ENCODE data around the gene SYNE1.

The SYNE1 gene

DNA sequence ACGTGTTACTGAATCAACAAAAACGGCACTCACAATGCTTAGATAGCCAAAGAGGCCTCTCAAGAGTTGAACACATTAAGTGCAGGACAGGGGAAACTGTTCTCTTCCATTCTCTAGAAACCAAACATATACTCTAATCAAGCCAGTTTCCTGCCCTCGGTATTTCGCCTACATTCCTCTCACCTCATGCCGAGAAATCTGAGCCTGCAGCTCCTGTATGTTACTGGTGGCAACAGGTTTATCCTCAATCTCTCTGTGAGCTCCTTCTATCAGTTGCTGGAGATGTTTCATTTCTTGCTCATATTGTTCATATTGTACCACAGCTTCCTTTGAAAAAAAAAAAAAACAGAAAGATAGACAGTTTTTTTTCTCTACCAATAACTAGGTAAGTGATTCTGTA lies 328.9 kb downstream of the SYNE1 start:
- DNase-seq, result no peak

DNA sequence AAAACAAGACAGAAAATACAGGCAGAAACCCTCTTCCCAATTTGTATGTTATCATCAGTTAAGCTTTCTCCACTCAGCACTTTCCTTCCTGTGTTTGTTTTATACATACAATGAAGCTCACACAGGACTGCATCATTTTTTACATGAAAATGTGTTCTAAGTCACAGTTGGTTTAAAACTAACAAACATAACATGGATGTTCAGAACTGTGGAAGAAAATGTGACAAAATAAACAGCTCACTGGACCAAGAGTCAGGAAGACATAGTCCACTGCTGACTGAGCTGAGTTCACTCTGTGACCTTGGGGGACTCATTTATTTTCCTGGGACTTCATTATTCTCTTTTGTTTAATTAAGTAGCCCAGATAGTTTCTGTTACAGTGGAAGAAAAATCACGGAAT lies 331.5 kb downstream of the SYNE1 start:
- DNase-seq, result no peak

DNA sequence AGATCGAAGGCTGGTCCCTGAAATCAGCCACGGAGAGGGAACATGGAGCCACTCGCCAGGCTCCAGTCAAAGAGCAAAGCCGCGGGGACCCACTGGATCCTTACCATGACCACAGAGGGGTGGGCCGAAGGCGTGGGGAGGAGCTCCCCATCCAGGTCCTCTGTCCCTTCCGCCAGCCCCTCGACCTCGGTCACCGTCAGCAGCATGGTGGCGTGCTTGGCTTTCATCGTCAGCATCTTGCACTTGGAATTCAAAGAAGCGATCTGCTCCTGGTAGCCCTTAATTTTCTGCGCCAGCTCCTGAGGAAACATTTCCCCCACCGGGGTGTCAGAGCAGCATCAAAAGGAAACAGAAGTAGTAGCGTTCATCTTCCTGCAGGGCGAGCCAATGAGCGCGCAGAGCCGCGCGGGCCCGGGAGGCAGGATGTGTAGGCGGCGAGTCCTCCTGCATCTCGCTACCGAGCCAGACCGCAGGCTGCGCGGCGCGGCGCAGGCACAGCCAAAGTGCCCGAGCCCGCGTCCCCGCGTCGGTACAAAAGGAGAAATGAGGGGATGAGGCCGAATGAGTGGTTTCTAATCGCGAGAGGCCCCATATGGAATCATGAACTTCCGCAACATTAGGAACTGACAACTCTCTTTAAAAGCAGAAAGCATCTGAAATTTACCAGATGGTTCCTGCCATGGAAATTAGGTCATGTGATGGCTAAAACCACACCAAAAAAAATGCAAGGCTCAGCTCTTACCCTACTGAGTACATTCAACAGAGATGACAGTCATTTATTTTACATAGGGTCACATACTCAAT lies 335.2 kb downstream of the SYNE1 start:
- peak; percentile 85 for DNase-seq

DNA sequence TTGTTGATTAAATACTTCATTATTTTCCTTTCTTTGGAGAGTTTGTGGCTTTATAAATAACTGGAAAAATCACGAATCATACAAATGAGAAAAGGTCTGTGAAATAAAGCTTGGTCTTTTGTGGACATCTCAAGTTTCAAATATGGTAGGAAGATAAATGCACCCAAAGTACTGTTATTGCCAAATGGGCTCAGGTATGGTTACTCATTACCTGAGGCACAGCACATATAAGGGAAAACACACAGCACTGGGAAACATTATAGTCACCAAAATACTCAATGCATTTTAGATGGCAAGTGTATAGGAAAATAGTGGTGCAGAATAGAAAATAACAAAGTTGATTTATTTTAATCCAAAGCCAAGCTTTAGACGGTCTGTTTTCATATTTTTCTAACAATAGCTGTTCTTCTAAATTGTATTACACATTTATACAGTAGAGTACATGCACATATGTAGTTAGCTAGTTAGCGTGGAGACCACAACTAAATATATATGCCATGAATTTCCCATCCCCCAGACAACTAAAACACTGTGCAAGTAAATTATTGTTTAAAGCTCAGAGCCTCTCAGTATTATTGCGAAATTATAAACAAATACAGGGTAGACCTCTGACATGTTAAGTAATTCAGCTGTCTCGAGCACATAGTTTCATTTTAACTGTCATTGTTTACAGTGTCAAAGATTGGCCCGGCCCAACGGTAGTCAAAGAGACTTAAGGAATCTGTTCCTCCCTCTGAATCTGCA lies 336.0 kb downstream of the SYNE1 start:
- no peak for DNase-seq

DNA sequence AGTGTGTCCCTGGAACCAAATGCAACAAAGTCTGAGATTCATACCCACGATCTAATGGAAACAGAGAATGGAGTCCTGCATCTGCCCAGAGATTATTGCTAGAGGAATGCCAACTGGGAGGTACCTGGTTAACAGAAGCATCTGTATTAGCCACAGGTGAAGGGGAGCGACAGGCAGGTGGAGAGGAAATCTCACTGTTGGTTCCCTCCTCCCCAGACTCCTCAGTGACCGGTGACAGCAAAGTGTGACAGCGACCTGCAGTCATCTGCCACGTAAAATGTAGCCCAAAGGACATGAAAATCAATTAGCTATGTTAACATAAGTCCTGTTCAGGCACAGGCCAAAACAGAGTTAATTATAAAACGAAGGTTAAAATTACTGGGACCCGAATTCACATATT lies 336.6 kb downstream of the SYNE1 start:
- peak; percentile 10 for DNase-seq

DNA sequence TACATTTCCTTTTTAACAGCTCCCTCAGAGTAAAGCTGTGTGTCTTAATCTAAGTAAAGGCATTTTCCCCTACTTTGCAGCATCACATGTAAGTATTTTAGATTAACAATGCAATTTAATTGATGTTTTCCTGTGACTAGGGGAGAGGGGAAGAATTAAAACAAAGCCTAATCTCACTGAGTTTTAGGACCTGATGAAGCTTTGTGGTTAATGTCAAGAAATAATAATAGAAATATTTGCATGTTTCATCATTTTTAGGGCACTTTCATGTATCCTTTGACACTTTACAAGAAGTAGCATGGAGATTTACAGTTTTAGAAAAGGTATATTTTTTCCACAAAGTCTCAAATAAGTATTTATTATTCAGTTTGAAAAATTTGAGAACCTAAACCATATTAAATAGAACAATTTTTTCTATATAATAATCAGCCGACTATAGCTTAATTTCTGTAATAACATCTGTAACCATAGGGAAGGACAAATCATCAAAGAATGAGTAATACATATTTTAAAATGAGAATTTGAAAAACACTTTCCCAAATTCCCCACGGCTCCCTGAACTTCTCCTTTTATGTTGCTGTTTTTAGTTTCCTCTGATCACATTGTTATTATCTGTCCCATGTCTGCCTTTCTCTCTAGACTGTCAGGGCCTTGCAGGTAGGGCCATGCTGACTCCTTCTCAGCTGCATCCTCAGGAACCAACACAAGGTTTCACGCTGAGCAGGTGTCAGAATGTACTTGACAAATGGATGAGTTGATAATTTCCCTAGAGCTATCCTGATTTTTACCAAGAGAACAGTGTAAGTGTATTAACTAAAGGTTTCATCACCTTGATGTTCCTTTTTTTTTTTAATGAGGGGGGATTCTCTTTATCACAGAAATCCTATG lies 338.1 kb downstream of the SYNE1 start:
- DNase-seq, result no peak

DNA sequence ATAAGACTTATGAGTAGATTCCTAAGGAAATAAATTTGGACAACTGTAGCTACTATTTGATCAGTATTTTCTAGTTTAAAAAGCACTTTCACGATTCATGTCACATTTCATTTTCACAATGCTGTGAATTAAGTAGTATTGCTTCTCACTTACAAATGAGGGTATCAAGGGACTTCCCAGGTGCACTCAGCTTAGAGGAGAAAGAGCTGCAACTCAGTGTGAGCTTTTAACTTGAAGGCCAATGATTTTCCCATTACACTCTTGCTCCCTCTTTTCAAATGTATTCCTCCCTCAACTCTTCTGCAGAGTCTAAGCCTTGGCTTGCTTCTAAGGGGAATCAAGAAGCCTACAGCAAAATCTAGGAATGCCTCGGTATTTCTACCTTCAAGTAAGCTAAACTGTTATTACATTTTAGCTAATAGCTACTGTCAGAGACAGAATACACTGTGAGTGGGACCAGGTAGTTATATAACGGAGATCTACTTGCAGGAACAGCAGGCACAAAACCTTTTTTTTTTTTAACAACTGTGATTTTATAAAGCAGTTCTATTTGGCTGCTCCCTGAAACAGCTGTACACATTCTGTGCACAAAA lies 339.0 kb downstream of the SYNE1 start:
- no peak for DNase-seq

DNA sequence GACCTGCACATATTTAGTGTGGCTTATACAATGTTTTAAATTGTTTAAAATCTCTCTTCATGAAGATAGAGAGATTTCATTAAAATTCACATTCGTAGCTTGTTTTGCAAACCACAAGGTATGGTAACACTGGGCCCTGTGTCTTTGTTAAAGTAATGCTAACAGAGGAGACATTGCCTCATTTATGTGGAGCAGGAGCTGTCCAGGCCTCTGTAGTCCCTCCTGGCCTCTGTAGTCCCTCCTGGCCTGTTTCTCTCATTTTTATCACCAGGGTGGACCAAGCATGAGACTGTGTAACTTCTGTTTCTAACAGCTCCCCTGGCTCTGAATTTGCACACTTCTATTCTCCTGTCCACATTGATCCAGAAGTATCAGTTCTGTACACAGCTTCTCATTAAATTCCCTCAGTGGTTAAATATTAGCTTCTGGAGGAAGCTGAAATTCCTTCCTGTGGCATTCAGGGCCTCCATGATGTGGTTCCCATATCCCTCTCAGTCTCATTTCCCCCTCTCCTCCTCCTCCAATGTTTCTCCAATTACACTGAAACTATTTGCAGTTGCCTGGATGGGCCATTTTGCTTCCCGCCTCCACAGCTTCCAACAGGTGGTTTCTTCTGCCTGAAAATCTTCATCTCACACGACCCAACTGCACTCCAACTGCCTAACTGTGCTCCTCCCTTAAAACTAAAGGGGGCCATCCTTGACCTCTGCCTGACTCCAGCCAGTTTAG lies 340.4 kb downstream of the SYNE1 start:
- no peak for DNase-seq

DNA sequence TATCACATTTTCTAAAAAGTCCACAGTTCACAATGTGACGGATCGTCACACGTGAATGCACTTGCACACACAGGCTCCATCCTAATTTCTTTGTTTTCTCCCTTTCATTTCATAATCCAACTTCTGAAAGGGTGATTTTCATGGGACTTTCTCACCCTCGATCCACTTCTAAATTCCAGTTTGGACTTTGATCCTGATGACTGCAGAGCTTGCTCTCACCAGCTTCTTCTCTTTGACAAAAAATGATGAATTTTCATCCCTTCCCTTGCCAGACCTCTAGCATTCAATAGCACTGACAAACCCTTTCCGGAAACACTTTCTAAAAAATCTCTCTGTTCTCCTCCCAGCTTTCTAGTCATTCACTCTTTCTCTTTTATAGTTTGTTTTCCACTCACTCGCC lies 341.2 kb downstream of the SYNE1 start:
- no peak for DNase-seq

DNA sequence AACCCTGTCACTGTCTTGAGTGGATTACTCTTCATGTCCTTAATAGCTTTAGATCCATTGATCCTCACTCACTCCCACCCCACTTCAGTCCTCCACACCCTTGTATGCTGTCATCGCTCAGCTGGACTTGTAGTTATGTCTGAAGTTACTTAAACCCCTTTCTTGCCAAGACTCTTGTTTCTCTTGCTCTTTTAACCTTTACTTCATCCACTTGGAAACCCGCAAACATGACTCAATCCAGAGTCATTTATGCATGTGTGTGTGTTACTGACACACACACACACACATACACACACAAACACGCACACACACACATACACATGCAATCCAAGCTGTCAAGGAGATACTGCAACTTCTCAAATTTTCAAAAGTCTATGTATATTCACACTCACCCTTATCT lies 341.8 kb downstream of the SYNE1 start:
- no peak for DNase-seq

DNA sequence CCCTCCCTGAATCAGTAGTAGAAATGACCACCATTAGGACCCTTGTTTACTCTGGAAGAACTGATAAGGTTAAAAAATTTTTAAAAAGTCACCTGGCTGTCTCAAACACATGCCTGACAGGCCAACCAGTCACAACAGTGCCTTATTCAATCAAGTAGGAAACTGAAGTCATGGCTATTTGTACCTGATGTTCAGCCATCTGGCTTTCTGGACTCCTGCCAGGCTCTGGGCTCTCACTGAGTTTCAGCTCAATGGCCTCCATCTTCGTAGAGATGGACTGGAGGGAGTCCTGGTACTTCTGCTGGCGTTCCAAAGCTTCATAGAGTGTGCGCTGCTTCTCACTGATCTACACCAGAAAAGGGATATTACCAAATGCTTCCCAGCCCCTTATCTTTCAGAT lies 343.8 kb downstream of the SYNE1 start:
- no peak for DNase-seq

DNA sequence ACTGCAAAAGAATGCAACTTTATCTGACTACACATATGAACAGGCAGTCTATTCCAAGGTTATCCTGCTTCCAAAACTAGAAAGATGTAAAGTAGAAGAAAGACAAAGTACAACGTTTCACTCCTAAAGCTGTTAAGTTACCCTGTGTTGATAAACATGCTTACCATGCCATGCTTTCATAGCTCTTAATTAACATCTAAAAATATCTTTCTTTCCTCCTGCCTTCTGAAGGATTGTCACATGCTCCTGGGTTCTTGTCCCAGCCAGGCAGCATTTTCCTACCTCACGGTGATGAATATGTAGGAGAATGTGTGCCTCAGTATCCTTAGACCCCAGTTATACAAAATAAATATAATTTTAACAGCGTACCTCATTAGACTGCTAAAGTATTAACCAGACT lies 344.6 kb downstream of the SYNE1 start:
- no peak for DNase-seq

DNA sequence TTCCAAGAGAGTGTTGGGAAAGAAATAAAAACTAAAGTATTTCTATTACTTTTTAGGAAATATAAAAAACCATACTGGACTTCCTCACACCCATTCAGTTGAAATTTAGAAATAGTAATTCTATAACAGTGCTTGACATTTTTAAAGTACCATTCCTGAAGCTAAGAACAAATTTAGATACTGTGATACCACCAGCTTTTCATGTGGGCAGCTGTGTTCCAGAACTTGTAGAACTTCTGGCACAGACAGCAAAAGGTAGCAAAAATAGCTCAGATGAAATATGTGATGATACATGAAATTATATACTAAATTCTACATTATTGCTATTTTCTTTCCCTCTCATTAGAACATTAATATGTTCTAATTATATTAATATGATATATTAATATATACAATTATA lies 346.5 kb downstream of the SYNE1 start:
- no peak for DNase-seq

DNA sequence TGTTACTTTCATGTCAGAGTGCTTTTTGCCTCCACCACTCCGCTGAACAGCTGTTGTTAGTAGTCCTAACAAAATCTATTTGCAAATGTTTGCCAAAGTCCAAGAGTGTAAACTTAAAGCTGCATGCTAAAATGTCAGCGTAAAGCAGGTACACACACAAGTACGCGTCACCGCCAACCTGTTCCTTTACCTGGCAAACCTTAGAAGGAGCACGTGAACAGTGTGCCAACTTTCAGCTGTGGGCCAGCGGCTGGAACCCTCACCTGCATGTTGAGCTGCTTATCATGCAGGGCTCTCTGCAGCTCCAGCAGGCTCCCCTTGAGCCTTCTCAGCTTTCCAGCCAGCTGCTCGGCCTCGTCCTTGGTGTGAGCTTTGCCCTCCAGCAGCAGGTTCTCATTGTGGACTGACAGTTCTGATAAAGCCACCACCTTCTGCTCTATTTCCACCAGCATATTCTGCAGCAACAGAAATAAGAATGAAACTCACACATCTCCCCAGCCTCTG lies 359.3 kb downstream of the SYNE1 start:
- no peak for DNase-seq

DNA sequence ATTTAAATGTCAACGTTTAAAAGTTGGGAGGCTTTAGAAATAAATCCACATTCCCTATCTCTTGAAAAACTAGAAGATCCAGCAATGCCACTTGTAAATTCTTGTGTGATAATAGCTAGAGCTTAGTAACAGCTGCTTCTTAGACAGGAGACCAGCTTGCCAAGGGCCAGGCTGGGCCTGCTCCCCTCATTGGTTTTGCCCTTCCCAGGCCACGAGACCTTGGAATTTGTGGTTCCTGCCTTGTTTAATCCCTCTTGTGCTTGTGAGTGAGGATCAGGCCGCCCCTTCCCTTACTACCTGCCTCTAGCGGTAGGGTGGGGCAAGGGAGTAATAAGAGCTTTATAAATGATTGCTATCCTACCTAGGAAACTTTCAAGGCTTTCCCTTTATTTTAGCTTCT lies 363.5 kb downstream of the SYNE1 start:
- DNase-seq, result no peak

DNA sequence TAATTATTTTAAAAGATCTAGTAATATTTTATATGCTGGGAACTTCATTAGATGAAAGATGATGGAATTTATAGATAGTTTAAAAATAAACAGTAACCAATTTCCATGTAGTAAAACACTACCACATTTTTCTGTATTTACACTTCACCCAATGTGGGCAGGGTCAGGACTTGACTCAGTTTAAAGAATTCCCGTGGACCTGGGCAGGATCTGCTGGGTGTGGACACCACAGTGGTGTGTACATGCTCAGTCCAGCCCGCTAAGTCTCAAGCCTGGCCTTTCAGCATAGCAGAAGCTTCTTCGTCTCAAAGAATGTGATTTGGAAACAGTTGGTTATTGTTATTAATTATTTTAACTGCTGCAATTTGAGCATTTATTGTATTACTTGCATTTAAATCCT lies 364.2 kb downstream of the SYNE1 start:
- no peak for DNase-seq

DNA sequence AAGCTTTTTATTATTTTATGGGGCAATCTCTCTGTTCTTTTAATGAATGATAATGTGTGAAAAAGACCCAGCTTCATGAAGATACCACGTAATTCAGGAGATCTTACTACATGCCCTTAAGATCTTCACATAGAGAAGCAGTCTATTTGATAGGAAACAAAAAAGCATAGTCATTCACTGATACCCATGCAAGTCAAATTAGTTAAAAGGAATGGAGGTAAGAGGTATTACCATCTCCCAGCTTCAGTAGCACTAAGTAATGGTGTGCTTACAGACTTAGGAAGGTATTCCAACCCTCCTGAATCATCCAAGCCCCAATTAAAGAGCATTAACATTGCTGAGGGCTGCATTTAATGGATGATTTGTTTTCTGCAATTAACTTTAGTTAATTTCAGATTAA lies 364.7 kb downstream of the SYNE1 start:
- DNase-seq, result no peak

DNA sequence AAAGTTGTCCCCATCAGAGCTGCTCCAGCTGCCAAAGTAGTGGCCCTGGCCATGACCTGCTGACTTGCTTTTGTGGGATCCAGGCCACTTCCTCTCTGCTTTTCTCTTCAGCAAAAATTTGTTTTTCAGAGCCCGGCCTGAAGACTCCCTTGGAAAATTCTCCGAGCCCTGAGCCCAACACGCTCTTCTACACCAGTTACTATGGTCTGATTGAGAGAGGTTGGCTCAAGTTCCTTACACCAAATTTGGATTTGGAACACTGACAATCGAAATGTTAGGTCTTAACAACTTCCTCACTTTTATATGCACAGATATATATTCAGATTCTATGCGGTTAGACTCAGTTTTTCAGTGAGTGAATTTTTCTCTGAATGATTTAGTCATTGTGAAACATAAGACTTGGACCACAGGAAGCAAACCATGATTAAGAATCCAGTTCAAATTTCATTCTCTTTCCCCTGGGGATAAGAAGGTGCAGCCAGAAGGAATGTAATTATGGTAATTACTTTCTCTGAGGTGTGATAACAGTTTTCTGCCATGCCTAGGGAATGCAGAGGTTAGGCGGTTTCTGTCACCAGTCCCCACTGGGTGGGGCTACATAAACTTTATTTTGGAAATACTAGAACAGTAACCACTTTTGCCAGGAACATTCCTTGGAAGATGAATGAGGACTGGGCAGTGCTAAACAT lies 365.2 kb downstream of the SYNE1 start:
- no peak for DNase-seq

DNA sequence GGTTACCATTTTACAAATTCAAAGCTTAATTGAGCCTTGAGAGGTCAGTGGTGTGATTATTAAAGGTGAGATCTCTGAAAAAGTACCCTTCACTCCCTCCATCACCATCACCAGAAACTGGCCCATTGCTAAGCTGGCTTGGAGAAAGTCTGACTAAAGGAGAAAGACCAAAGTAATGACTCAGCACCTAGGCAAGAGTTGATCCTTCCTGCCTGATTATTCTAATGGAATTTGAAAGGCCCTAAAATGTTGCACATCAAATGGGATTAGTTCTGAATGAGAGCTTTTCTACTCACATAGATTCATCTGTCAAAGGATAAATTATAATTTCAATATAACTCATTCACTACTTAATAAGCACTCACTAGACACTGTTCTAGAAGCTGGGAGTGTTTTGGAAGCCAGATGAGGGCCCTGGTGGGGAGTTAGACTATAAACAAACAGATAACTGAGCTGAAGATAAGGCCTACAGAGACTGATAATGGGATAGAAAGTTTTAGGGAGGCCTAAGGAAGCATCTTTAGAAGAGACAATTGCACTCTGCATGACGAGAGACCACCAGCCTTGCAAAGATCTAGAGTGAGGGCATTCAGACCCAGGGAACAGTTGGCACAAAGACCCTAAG lies 366.7 kb downstream of the SYNE1 start:
- no peak for DNase-seq

DNA sequence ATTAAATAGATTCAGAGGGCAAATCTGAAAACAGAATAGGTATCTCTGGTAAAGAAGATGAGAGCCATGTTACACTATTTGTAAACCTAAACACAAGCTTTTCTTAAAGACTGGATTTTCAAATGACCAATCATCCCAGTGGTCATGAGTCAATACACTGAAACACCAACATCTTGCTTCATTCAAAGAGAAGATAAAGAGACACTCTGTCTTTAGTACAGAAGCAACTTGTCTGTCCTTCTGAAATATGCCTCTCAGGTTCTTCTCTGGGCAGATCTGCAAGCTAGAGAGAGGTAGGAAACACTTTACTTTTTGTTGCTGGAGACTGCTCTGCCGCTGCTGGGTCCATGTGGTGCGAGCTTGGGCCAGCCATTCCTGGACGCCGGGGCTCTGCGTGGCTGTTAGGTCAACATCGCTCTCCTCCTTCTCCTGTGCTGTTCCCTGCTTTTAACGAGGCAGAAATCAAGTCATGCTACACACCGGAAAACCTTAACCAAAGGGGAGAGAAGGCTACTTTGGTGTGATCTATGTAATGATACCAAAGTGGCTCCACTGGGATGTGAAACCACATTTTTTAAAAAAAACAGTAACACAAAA lies 368.2 kb downstream of the SYNE1 start:
- DNase-seq, result no peak

Measured in CD4-positive, alpha-beta T cell treated with Interleukin-12 subunit alpha and Interleukin-12 subunit beta, for 1 hour (primary cell).